Spleen (tissue), 11 donors: ENCODE data around the gene CYP2D6. TPM values are rescaled to one million over a fixed set of nuclear protein-coding genes. Genes with fewer than 3 reads are reported as not detected.
"Not testable (repeated sequence)": the region's sequence is repeated elsewhere in the genome, so short reads cannot be mapped to it uniquely, and the experiment has no call there.

Source experiments
- DNase-seq: peaks from one replicate; pipeline ENCODE4 v3.0.0-alpha.2; 2020
- H3K27ac ChIP-seq, 8 donors: fragments of 200-600 bp; sonication (generic) in 7 of 8; 1 replicate in 4 of 8; 2 replicates in 4 of 8; pipeline versions ENCODE4 v1.5.0 to v1.8.0; 2016 to 2021; ENCODE audit warnings: inconsistent platforms in 4 of 8, mild to moderate bottlenecking in 4 of 8, moderate library complexity in 1 of 8
- H3K27me3 ChIP-seq, 7 donors: fragments of 200-600 bp; sonication (generic) in 6 of 7; replicated peaks in 1 of 7; 1 replicate in 4 of 7; 2 replicates in 3 of 7; pipeline versions ENCODE4 v1.5.0 to v1.8.0; 2016 to 2021; ENCODE audit warnings: inconsistent platforms in 3 of 7, mild to moderate bottlenecking in 1 of 7
- H3K36me3 ChIP-seq, 6 donors: fragments of 200-600 bp; sonication (generic) in 5 of 6; 1 replicate in 4 of 6; 2 replicates in 2 of 6; pipeline versions ENCODE4 v1.5.0 to v1.8.0; 2016 to 2021; ENCODE audit warnings: inconsistent platforms in 2 of 6
- H3K4me1 ChIP-seq, 6 donors: fragments of 200-600 bp; sonication (generic) in 5 of 6; 1 replicate in 3 of 6; 2 replicates in 3 of 6; pipeline versions ENCODE4 v1.5.0 to v1.8.0; 2016 to 2021; ENCODE audit warnings: inconsistent platforms in 3 of 6
- H3K4me3 ChIP-seq, 8 donors: fragments of 200-600 bp; sonication (generic) in 7 of 8; 1 replicate in 4 of 8; 2 replicates in 4 of 8; pipeline versions ENCODE4 v1.5.0 to v1.8.0; 2016 to 2021; ENCODE audit warnings: inconsistent platforms in 4 of 8, mild to moderate bottlenecking in 4 of 8, moderate library complexity in 2 of 8
- H3K9me3 ChIP-seq, 8 donors: fragments of 200-600 bp; sonication (generic) in 7 of 8; 1 replicate in 4 of 8; 2 replicates in 4 of 8; pipeline versions ENCODE4 v1.5.0 to v1.8.0; 2016 to 2021; ENCODE audit warnings: inconsistent platforms in 4 of 8
- POLR2A ChIP-seq, 3 donors: fragments of 450-650 bp; IDR thresholded peaks; one replicate each; pipeline ENCODE4 v1.5.1; 2017; ENCODE audit warnings: antibody characterized with exemption in 3 of 3, mild to moderate bottlenecking in 1 of 3
- POLR2AphosphoS5 ChIP-seq, 3 donors: sonication (generic); formaldehyde crosslinking; IDR thresholded peaks; one replicate each; pipeline ENCODE4 v1.5.1; 2017; ENCODE audit warnings: antibody characterized with exemption in 3 of 3
- WGBS, 5 donors: extraction: QIAGEN DNeasy Blood & Tissue Kit in 3 of 5; methylation state at CpG; one replicate each; pipeline versions ENCODE4 v1.1.5 to v1.1.7; 2013 to 2018; 5-methylcytosine and 5-hydroxymethylcytosine counted together
- intact Hi-C: fragments of 100-400 bp; cut with DNase I; formaldehyde crosslinking; loops from one replicate; pipeline ENCODE4 v1.15.0; 2023; ENCODE audit warnings: low total_unique reads
- polyA plus RNA-seq, 3 donors: library from polyadenylated mRNA; stranded (reverse); fragments of 200-250 nt; gene quantifications; one replicate each; pipeline ENCODE4 v1.2.1, GENCODE V29; 2013
- total RNA-seq, 7 donors: library from RNA; depleted of rRNA in 3 of 7; stranded (reverse); fragments of >200 nt in 3 of 7; fragmentation: NEBNext Ultra II Directional in 4 of 7; extraction: Animal tissue kit (Norgen Biotek cat#: 25700) in 4 of 7; gene quantifications; one replicate each; pipeline versions ENCODE4 v1.1.0 to v1.2.1, GENCODE V29; 2016 to 2021
- TF ChIP-seq, protein P1 (sequence below), 11 experiments: fragments of 200-600 bp in 7 of 11; fragments of 450-650 bp in 4 of 11; sonication (generic) in 4 of 11; IDR thresholded peaks in 8 of 11; conservative IDR thresholded peaks in 3 of 11; 1 replicate in 7 of 11; 2 replicates in 4 of 11; pipeline versions ENCODE4 v1.4.0 to v1.8.0; 2016 to 2021; ENCODE audit warnings: antibody characterized with exemption in 11 of 11, inconsistent platforms in 4 of 11, mild to moderate bottlenecking in 1 of 11
- donor health status: healthy with polysubstance abuse.
- donor health status: DM: no; HTN: no; CAD: no; lungs with moderate emphysema.
- donor health status: DM: no; HTN: no; CAD: no.
- donor health status: Bipolar disorder and iron deficiency.
- donor health status: healthy.
- donor health status: DM: no; HTN: no; CAD: no.
- donor health status: DM: yes; HTN: yes; CAD: no.

CYP2D6 gene
- total and polyA plus RNA-seq, 10 donors = 1.2 to 3.6 (median 2.4) TPM

DNA sequence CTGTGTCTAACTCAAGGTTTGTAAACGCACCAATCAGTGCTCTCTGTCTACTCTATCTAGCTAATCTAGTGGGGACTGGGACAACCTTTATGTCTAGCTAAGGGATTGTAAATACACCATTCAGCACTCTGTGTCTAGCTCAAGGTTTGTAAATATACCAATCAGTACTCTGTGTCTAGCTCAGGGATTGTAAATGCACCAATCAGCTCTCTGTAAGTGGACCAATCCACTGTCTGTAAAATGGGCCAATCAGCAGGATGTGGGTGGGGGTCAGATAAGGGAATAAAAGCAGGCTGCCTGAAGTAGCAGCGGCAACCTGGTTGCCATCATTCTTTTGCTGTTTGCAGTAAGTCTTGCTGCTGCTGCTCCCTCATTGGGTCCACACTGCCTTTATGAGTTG is 8.4 kb upstream of the CYP2D6 start:
- Histone ChIP-seq H3K4me3 (no peak overlapping the region), H3K27ac (no peak overlapping the region), H3K36me3 (peaks cover 0 to 19% (median 0%) of the 10 kb centered on the region in 6 donors), H3K27me3 (no peaks in the 10 kb centered on the region), H3K4me1 (no peaks in the 10 kb centered on the region), H3K9me3 (no peaks in the 10 kb centered on the region)
- intact Hi-C loops = no loop called here
- no peak for DNase-seq
- 89 to 100% (median 98%) methylated on average over 2 of the region's 2 CpGs for WGBS, 5 donors
- TF ChIP-seq POLR2A (IDR thresholded peaks at IDR 0.05) (no peak), POLR2AphosphoS5 (IDR thresholded peaks at IDR 0.05) (no peak)
- TF ChIP-seq, protein P1, sequence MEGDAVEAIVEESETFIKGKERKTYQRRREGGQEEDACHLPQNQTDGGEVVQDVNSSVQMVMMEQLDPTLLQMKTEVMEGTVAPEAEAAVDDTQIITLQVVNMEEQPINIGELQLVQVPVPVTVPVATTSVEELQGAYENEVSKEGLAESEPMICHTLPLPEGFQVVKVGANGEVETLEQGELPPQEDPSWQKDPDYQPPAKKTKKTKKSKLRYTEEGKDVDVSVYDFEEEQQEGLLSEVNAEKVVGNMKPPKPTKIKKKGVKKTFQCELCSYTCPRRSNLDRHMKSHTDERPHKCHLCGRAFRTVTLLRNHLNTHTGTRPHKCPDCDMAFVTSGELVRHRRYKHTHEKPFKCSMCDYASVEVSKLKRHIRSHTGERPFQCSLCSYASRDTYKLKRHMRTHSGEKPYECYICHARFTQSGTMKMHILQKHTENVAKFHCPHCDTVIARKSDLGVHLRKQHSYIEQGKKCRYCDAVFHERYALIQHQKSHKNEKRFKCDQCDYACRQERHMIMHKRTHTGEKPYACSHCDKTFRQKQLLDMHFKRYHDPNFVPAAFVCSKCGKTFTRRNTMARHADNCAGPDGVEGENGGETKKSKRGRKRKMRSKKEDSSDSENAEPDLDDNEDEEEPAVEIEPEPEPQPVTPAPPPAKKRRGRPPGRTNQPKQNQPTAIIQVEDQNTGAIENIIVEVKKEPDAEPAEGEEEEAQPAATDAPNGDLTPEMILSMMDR (IDR thresholded peaks at IDR 0.05 in 8 of 11, conservative IDR thresholded peaks at IDR 0.05 in 3 of 11) = no peak

DNA sequence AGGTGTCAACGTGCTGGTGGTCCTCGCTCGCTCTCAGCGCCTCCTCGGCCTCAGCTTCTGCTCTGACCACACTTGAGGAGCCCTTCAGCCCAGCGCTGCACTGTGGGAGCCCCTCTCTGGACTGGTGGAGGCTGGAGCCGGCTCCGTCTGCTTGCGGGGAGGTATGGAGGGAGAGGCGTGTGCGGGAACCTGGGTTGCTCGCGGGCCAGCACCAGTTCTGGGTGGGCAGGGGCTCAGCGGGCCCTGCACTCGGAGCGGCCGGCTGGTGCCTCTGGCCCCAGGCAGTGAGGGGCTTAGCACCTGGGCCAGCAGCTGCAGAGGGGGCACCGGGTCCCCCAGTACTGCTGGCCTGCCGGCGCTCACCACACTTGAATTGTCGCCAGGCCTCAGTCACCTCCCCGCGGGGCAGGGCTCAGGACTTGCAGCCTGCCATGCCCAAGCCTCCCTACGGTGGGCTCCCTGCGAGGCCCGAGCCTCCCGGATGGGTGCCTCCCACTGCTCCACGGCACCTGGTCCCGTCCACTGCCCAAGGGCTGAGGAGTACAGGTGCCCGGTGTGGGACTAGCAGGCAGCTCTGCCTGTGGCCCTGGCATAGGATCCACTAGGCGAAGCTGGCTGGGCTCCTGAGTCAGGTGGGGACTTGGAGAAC is 7.6 kb upstream of the CYP2D6 start:
- H3K27me3 ChIP-seq = no peaks in the 10 kb centered on the region
- no peaks in the 10 kb centered on the region for H3K9me3 ChIP-seq
- intact Hi-C loops = no loop called here
- H3K36me3 ChIP-seq = peaks cover 0 to 19% (median 0%) of the 10 kb centered on the region in 6 donors
- TF ChIP-seq POLR2AphosphoS5 (IDR thresholded peaks at IDR 0.05) = peak in 1 of 3 donors; percentile 40
- TF ChIP-seq, protein P1 (IDR thresholded peaks at IDR 0.05 in 8 of 11, conservative IDR thresholded peaks at IDR 0.05 in 3 of 11) = no peak
- TF ChIP-seq POLR2A (IDR thresholded peaks at IDR 0.05) = no peak
- no peak overlapping the region for H3K27ac ChIP-seq
- DNase-seq = no peak
- no peak overlapping the region for H3K4me3 ChIP-seq
- H3K4me1 ChIP-seq = no peaks in the 10 kb centered on the region
- 87 to 98% (median 90%) methylated on average over 13 to 31 of the region's 31 CpGs for WGBS, 5 donors

DNA sequence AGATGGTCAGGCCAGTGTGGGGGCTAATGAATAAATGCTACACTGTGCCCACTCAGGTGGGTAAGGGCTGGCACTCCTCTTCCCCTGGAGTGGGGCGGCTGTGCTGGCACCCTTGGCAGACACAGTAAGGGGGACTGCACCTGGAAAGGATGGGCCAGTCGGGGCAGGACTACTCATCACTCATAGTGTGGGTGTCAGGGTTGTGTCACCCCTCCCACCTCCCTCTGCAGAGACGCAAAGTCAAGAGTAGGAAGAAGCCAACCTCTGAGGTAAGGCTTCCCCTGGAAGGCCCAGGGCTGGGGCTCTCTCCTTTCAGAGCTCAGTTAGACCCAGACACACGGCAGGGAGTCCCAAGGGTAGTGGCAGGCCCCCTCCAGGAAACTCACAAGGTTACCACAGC is 5.1 kb upstream of the CYP2D6 start:
- DNase-seq, intact Hi-C loops: not testable (repeated sequence)
- no CpG with 5 or more reads among the region's 4 CpGs for WGBS, 5 donors

DNA sequence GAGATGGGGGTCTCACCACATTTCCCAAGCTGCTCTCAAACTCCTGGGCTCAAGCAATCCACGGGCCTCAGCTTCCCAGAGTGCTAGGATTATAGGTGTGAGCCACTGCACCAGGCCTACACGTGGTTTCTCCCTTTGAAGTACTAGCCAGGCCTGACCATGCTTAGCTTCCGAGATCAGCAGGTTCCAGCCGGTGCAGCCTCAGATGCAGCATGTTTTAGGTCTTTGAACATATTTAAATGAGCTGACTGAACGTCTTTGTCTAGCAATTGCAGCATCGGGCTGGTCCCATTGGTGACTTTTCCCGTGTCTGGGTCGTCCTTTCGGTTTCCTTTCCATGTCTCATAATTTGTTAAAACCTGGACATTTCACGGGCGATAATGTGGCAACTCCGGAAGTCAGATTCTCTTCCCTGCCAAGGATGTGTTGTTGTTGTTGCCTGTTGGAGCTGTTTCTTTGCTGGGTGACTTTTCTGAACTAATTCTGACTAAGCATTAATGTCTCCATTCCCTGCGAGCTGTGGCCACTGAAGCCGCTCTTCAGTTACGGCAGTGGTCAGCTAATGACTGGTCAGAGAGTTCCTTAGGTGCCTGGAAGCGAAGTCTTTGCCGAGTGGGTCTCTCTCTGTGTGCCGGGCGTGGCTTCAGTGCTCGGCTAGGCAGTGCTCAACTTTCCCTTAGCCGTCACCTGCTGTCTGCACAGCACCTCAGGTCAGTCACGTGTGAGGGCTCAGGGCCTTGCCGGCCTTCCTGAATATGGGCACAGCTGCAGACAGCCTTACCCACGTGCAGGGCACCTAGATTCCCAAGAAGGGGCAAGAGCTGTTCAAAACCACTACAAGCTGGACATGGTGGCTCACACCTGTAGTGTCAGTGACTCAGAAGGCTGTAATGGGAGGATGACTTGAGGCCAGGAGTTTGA is 3.8 kb upstream of the CYP2D6 start:
- intact Hi-C loops = no loop called here
- TF ChIP-seq, protein P1 (IDR thresholded peaks at IDR 0.05 in 8 of 11, conservative IDR thresholded peaks at IDR 0.05 in 3 of 11) = no peak
- TF ChIP-seq POLR2AphosphoS5 (IDR thresholded peaks at IDR 0.05) = peak in 1 of 3 donors; percentile 19
- TF ChIP-seq POLR2A (IDR thresholded peaks at IDR 0.05) = no peak
- H3K27ac ChIP-seq = no peak overlapping the region
- H3K36me3 ChIP-seq = peaks cover 0 to 11% (median 0%) of the 10 kb centered on the region in 6 donors
- peaks cover 0 to 3% (median 0%) of the 10 kb centered on the region in 7 donors for H3K27me3 ChIP-seq
- H3K9me3 ChIP-seq = no peaks in the 10 kb centered on the region
- no peak for DNase-seq
- H3K4me1 ChIP-seq = no peaks in the 10 kb centered on the region
- 80 to 88% (median 87%) methylated on average over 17 to 24 of the region's 24 CpGs for WGBS, 5 donors
- H3K4me3 ChIP-seq = no peak overlapping the region

More for the DNA sequence above, 5.1 kb upstream of the CYP2D6 start:
- not testable (repeated sequence) for H3K4me3 ChIP-seq, H3K4me1 ChIP-seq, H3K9me3 ChIP-seq, H3K27me3 ChIP-seq, H3K27ac ChIP-seq
- peaks cover 0 to 13% (median 0%) of the 10 kb centered on the region in 6 donors for H3K36me3 ChIP-seq
